NK-92 treated with Interleukin-12 subunit alpha and Interleukin-12 subunit beta, amount 100 ng/mL, for 24 hours (cell line): Measurements from ENCODE around the gene DSC1.
"Not testable (repeated sequence)": the region's sequence is repeated elsewhere in the genome, so short reads cannot be mapped to it uniquely, and the experiment has no call there.

Experiments used
- DNase-seq: peaks from one replicate; lab custom pipeline; 2025; lab: John Stamatoyannopoulos, UW

DSC1 gene

GRCh38 chr18:31171144-31171839 lies 8.6 kb upstream of the DSC1 start:
- DNase-seq: no peak

GRCh38 chr18:31170335-31170734 lies 7.7 kb upstream of the DSC1 start:
- no peak for DNase-seq

GRCh38 chr18:31162419-31162793 lies 250 bp downstream of the DSC1 start:
- no peak for DNase-seq

- no peak for DNase-seq
Measured at GRCh38 chr18:31161757-31162418, 768 bp downstream of the DSC1 start.

- no peak for DNase-seq
Measured at GRCh38 chr18:31156821-31157763, 5.6 kb downstream of the DSC1 start.

GRCh38 chr18:31155498-31155897 lies 7.2 kb downstream of the DSC1 start:
- DNase-seq: no peak

GRCh38 chr18:31154181-31154580 lies 8.5 kb downstream of the DSC1 start:
- no peak for DNase-seq

- DNase-seq: no peak
Measured at GRCh38 chr18:31149351-31149750, 13.3 kb downstream of the DSC1 start.

GRCh38 chr18:31148600-31148999 lies 14.1 kb downstream of the DSC1 start:
- DNase-seq: no peak

- no peak for DNase-seq
Measured at GRCh38 chr18:31146809-31147208, 15.8 kb downstream of the DSC1 start.

- DNase-seq: no peak
Measured at GRCh38 chr18:31143025-31143424, 19.6 kb downstream of the DSC1 start.

GRCh38 chr18:31138709-31139108 lies 23.9 kb downstream of the DSC1 start:
- DNase-seq: no peak

GRCh38 chr18:31134988-31135529 lies 27.6 kb downstream of the DSC1 start:
- DNase-seq: no peak

- no peak for DNase-seq
Measured at GRCh38 chr18:31129398-31130115, 33.1 kb downstream of the DSC1 start.

GRCh38 chr18:31125878-31126277 lies 36.8 kb downstream of the DSC1 start:
- DNase-seq: no peak

GRCh38 chr18:31123125-31123524 lies 39.5 kb downstream of the DSC1 start:
- not testable (repeated sequence) for DNase-seq

GRCh38 chr18:31120594-31120993 lies 42.1 kb downstream of the DSC1 start:
- no peak for DNase-seq

GRCh38 chr18:31116853-31117595 lies 45.6 kb downstream of the DSC1 start:
- DNase-seq: no peak

- DNase-seq: no peak
Measured at GRCh38 chr18:31112804-31113203, 49.9 kb downstream of the DSC1 start.

GRCh38 chr18:31105733-31106132 lies 56.9 kb downstream of the DSC1 start:
- no peak for DNase-seq

- DNase-seq: no peak
Measured at GRCh38 chr18:31104444-31104843, 58.2 kb downstream of the DSC1 start.
